K562 (cell line): ENCODE data around the gene TMEM53.

Experiments used
- ARID2 ChIP-seq: fragments of 450-650 bp; IDR thresholded peaks from 2 replicates; pipeline ENCODE4 v1.6.1; 2017; ENCODE audit warnings: antibody characterized with exemption, mild to moderate bottlenecking
- CTCF ChIP-seq, 3 experiments: IDR thresholded peaks in 2 of 3; conservative IDR thresholded peaks in 1 of 3; 2 replicates each; pipeline ENCODE4 v1.5.1; 2011 to 2012; ENCODE audit warnings: low read length in 3 of 3, mild to moderate bottlenecking in 3 of 3, control low read depth in 2 of 3, improper control_type of control experiment in 1 of 3, inconsistent platforms in 1 of 3, low read depth in 1 of 3, mixed read lengths in 1 of 3, moderate library complexity in 1 of 3; ENCODE audit not compliant: insufficient read depth in 2 of 3
- EHMT2 ChIP-seq: fragments of 450-650 bp; IDR thresholded peaks from 2 replicates; pipeline ENCODE4 v1.6.1; 2018; ENCODE audit warnings: antibody characterized with exemption
- FOXM1 ChIP-seq, 2 experiments: fragments of 450-650 bp in 1 of 2; sonication (generic) in 1 of 2; formaldehyde crosslinking in 1 of 2; IDR thresholded peaks; 2 replicates each; pipeline versions ENCODE4 v1.6.1 to v1.9.0; 2017 to 2022; ENCODE audit warnings: low read depth in 2 of 2, mild to moderate bottlenecking in 2 of 2, missing genetic modification reagents in 1 of 2, moderate library complexity in 1 of 2
- GABPB1 ChIP-seq: sonication (generic); formaldehyde crosslinking; IDR thresholded peaks from 2 replicates; pipeline ENCODE4 v1.8.0; 2022; ENCODE audit warnings: mild to moderate bottlenecking, missing genetic modification reagents
- PKNOX1 ChIP-seq: fragments of 450-650 bp; IDR thresholded peaks from 2 replicates; pipeline ENCODE4 v1.6.1; 2016
- POLR2A ChIP-seq: fragments of 450-650 bp; conservative IDR thresholded peaks from 2 replicates; pipeline ENCODE4 v1.6.1; 2016
- SMARCA4 ChIP-seq: fragments of 450-650 bp; IDR thresholded peaks from 2 replicates; pipeline ENCODE4 v1.6.1; 2016
- ZFX ChIP-seq: sonication (generic); formaldehyde crosslinking; IDR thresholded peaks from 2 replicates; pipeline ENCODE4 v1.8.0; 2022; ENCODE audit warnings: mild to moderate bottlenecking, missing genetic modification reagents, moderate library complexity
- ZNF318 ChIP-seq, 2 experiments: fragments of 450-650 bp; IDR thresholded peaks; 2 replicates each; pipeline ENCODE4 v1.6.1; 2016; ENCODE audit warnings: mild to moderate bottlenecking in 2 of 2, borderline replicate concordance in 1 of 2, low read depth in 1 of 2, moderate library complexity in 1 of 2

GRCh38 chr1:44700573-44700972 is 26.3 kb upstream of the TMEM53 start:
- no peak for TF ChIP-seq POLR2A
- TF ChIP-seq ZFX (CRISPR knock-in tag): no peak
- no peak for TF ChIP-seq EHMT2
- TF ChIP-seq GABPB1 (CRISPR knock-in tag): no peak
- TF ChIP-seq SMARCA4: no peak
- TF ChIP-seq ZNF318 (IDR thresholded peaks at IDR 0.05; ENCODE audit: borderline replicate concordance in 1 of 2, low read depth in 1 of 2): no peak
- no peak for TF ChIP-seq PKNOX1
- TF ChIP-seq FOXM1 (IDR thresholded peaks at IDR 0.05; ENCODE audit: low read depth): no peak
- TF ChIP-seq FOXM1 (CRISPR knock-in tag; IDR thresholded peaks at IDR 0.05; ENCODE audit: low read depth): no peak
- no peak for TF ChIP-seq ARID2
- no peak for TF ChIP-seq CTCF (IDR thresholded peaks at IDR 0.05 in 2 of 3, conservative IDR thresholded peaks at IDR 0.05 in 1 of 3; ENCODE audit: insufficient read depth in 2 of 3, low read depth in 1 of 3, low read length in 3 of 3)
